ENCODE results near the gene ATG3.
"Not testable (repeated sequence)": the region's sequence is repeated elsewhere in the genome, so short reads cannot be mapped to it uniquely, and the experiment has no call there.

ATG3 gene

DNA sequence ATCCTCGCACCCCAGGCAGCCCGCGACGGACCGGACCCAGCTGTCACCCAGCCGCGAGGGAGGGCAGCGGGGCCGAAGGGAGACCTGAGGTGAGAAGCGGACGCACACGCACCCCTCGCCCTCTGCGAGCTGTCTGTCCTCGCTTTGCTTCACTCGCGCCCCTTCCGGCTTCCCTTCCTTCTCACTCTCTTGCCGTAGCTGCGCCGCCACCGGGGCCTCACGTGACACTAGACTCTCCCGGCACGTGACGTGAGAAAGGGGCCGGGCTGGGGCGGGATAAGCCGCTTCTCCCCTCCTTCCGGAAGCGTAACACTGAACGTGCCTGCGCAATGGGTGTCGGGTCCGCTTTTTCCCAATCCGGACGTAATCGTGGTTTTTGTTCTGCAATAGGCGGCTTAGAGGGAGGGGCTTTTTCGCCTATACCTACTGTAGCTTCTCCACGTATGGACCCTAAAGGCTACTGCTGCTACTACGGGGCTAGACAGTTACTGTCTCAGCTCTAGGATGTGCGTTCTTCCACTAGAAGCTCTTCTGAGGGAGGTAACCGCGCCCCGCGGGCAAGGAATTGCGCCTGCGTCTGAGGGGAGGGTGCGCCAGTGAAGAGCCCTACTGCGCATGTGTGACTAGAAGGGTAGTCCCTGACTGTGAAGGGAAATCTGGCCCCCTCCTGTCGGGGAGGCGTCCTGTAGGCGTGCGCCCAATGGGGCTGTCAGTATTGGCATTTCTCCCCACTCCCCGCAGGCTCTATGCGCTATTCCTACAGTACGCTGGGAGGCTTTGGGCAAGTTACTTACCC, at the start of gene ATG3, which contains the start of gene SLC35A5:
Gene ATG3 (minus strand): TSS at position 229 of the 796 bp plus-strand sequence. CDS start 434 bp downstream, outside the sequence.
Gene SLC35A5 (plus strand): TSS at position 312 of the 796 bp plus-strand sequence. CDS start 1,359 bp downstream, outside the sequence.
- peak; percentile 100 for DNase-seq

GRCh38 chr3:112610121-112610520, 48.4 kb upstream of the ATG3 start:
- no peak for DNase-seq

- DNase-seq, result no peak
Observed at GRCh38 chr3:112607863-112608262, 46.1 kb upstream of the ATG3 start.

DNA sequence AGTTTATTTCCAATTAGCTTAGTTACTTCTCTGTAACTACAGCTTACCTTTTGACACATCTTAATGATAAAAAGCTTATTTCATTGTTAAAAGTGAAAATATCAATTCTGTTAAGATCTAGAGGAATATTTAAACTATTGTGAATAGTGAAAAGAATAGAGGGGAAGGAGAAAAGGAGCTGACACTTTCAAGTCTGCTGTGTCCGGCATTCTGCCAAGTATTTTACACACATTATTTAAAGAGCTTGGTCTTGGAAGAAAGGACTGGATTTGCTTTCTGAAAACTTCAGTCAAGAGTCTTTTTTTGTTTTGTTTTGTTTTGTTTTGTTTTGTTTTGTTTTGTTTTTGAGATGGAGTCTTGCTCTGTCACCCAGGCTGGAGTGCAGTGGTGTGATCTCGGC, 44.3 kb upstream of the ATG3 start:
- no peak for DNase-seq

GRCh38 chr3:112605285-112605684, 43.5 kb upstream of the ATG3 start:
- no peak for DNase-seq

GRCh38 chr3:112604536-112604935, 42.8 kb upstream of the ATG3 start:
- DNase-seq, result no peak

DNA sequence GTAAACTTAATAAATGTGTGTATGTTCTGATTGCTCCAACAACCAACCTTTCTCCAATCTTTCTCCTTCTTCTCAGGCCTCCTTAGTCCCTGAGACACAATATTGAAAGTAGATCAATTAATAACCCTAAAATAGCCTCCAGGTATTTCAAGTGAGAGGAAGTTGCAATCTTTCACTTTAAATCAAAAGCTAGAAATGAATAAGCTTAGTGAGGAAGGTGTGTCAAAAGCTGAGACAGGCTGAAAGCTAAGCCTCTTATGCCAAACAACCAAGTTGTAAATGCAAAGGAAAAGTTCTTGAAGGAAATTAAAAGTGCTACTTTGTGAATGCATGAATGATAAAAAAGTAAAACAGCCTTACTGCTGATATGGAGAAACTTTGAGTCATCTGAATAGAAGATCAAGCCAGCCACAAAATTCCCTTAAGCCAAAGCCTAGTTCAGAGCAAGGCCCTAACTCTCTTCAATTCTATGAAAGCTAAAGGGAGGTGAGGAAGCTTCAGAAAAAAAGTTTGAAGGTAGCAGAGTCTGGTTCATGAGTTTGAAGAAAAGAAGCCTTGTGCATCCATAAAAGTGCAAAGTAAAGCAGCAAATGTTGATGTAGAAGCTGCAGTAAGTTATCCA, 40.6 kb upstream of the ATG3 start:
- DNase-seq, result no peak

GRCh38 chr3:112598731-112599130, 37.0 kb upstream of the ATG3 start:
- no peak for DNase-seq

DNA sequence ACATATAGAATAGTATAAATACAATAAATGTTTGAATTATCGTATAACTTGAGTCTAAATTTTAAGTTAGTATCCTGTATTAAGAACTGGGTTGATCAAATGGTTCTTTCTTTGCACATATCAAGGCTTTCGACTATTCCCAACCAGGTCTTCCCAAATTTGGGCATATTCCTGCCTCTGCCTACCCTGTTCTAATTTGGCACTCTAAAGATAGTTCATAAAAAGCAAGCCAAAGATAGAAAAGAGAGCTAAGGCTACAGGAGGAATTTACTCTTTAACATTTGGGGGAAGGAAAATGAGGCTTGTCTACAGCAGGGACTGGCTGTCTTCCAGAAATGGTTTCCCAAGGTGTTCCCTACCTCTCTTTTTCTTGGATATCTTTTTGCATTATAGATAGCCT, 36.2 kb upstream of the ATG3 start:
- DNase-seq, result no peak

DNA sequence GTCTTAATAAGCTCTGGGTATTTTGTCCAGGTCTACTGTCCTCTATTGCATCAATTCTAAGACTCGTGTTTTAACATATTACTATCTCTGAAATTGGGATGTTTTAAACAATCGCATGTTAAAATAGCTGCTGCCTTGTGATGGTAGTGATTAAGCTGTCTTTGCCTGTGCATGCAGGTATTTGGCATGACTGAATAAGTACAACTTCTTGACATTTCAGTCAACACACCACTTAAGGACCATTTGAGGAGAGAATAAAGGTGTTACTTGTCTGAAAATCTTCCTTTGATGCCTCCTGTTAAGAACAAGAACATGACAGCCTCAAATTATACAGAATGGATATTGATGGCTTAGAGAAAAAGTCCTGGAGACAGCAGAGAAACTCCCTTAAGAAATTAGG, 33.1 kb upstream of the ATG3 start:
- no peak for DNase-seq

DNA sequence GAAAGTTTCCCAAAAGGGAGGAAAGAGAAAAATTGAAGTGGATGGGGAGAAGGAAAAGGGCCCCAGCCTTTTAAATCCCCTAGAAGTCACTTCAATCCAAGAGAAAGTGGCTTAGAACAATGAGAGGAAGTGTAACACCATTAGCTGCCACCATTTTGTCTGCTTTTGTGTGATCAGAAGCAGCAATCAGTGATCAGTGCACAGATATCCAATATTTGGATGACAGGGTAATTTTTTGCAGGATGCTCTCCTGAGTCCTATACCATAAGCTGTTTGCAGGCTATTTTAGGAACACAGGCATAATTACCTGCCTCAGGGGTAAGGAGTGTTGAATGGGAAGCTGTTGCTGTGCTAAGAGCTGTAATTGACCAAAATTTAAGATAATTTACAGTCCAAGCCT, 31.5 kb upstream of the ATG3 start:
- no peak for DNase-seq

GRCh38 chr3:112587336-112587735, 25.6 kb upstream of the ATG3 start:
- no peak for DNase-seq

- no peak for DNase-seq
Observed at GRCh38 chr3:112585782-112586181, 24.0 kb upstream of the ATG3 start.

GRCh38 chr3:112583105-112583504, 21.3 kb upstream of the ATG3 start:
- DNase-seq, result no peak

DNA sequence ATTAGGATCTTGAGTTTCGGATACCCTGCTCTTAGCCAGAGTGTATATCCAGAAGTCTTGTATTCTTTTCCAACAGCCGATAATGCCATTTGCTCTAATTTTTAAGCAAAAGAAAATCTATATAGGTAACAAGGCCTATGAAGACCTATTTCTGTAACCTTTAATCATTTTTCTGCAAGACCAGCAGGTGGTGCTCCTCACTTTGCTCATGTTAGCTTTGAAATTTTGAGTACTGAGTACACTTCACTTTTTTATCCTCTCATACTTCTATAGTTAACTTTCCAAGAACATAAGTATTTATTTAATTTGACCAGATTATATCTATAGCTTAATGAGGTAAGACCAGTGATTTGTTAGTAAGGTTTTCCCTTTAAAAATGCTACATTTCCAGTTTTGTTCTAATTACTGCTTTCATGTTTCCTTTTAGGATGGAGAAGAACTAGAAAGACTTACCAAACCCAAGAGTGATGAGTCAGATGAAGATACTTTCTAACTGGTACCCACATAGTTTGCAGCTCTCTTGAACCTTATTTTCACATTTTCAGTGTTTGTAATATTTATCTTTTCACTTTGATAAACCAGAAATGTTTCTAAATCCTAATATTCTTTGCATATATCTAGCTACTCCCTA, 20.6 kb upstream of the ATG3 start:
- peak; percentile 74 to 88 for DNase-seq

- no peak for DNase-seq
Observed at GRCh38 chr3:112579697-112580096, 17.9 kb upstream of the ATG3 start.

DNA sequence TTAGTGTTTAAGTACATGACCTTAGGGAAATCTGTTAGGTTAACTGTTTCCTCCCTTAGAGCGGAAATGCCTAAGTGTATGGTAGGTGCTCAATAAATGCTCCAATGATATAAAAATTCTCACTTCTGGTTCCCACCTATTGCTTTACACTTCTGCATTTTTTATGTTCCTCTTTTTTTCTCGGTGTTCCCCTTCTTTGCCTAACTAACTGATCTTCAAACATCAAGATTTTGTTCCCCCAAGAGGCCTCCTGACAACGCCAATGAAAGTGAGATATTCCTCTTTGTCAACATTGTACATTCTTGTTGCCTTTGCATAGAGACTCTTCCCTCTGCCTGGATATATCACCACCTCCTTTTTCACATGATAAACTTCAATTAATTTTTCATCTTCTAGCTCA, 17.5 kb upstream of the ATG3 start:
- peak; percentile 91 to 94 for DNase-seq

DNA sequence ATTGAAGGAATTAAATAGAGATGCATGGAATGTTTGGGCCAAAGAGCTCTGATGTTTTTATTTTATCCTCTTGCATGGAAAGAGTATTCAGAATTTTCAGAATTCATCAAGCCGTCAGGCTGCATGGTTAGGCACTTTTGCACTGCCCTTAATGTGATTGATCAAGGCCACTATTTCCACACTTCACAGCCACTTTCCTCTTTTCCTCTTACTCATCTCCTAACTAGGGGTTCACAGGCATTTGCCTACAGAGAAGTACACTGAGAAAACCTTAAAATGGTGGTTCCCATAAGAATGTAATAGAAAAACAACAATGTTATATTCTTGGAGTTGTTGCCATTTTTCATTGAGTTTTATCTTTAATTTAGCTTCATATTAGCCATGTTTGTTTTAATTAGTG, 10.9 kb upstream of the ATG3 start:
- DNase-seq, result peak; percentile 23 to 39

DNA sequence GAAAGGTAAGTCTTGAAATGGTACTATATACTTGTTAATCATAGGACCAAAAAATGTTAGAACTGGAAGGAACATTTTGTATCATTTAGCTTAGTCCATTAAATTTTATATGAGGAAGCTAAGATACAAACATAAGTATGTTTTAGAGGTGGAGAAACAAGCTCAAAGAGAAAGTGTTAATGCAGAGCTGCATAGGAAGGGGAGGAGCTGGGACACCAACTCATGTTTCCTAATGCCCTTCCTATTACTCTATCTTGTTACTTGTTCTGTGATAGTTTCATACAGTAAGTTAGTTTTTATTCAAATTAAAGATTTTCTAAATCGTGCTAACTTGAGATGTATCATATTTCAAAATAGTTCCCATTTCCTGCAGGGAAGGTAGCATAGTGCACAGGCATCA, 7.5 kb upstream of the ATG3 start:
- peak; percentile 47 to 65 for DNase-seq

DNA sequence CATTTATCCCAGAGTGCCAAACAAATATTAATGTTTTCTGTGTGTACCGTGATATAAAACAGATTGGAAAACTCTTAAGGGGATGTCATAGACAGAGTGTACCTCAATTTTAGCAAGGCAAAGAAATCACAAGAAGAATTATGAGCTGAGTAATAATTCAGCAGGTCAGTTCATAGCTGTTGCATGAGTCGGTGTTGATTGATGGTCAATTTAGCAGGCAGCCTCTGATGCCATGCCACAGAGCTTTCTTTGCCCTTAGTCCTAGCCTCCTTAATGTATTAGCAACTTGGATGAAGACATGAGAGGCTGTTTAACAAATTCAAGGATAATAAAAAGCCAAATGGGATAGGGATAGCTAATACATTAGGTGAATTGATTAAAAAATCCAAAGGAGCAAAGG, 6.9 kb upstream of the ATG3 start:
- DNase-seq, result no peak

- no peak for DNase-seq
Observed at GRCh38 chr3:112564940-112565305, 3.2 kb upstream of the ATG3 start.

DNA sequence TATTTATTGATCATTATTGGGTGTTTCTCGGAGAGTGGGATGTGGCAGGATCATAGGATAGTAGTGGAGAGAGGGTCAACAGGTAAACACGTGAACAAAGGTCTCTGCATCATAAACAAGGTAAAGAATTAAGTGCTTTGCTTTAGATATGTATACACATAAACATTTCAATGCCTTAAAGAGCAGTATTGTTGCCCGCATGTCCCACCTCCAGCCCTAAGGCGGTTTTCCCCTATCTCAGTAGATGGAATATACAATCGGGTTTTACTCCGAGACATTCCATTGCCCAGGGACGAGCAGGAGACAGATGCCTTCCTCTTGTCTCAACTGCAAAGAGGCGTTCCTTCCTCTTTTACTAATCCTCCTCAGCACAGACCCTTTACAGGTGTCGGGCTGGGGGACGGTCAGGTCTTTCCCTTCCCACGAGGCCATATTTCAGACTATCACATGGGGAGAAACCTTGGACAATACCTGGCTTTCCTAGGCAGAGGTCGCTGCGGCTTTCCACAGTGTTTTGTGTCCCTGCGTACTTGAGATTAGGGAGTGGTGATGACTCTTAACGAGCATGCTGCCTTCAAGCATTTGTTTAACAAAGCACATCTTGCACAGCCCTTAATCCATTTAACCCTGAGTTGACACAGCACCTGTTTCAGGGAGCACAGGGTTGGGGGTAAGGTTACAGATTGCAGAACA, 2.6 kb upstream of the ATG3 start:
- not testable (repeated sequence) for DNase-seq

- DNase-seq, result peak in 1 of 2 experiments; percentile 80
Observed at GRCh38 chr3:112561484-112561733, 353 bp downstream of the ATG3 start.
